Trophoblast cell (in vitro differentiated cells and primary cell): ENCODE results near the gene TNFSF4.
"Not testable (repeated sequence)": the region's sequence is repeated elsewhere in the genome, so short reads cannot be mapped to it uniquely, and the experiment has no call there.

Experiments
- DNase-seq, 2 donors: peaks; one replicate each; pipeline ENCODE4 v3.0.0-alpha.2; 2016
- H2AFZ ChIP-seq: 2 replicates; pipeline ENCODE4 v1.6.1; 2013; ENCODE audit warnings: low read length, moderate library complexity, mild to moderate bottlenecking; ENCODE audit not compliant: insufficient read depth, poor library complexity
- H2AK5ac ChIP-seq: 2 replicates; pipeline ENCODE4 v1.6.1; 2013; ENCODE audit warnings: mild to moderate bottlenecking, low read length
- H2BK120ac ChIP-seq: 2 replicates; pipeline ENCODE4 v1.6.1; 2013; ENCODE audit warnings: low read length, mild to moderate bottlenecking, moderate library complexity; ENCODE audit not compliant: insufficient read depth, poor library complexity
- H2BK12ac ChIP-seq: 2 replicates; pipeline ENCODE4 v1.6.1; 2013; ENCODE audit warnings: mild to moderate bottlenecking, low read length, moderate library complexity
- H2BK5ac ChIP-seq: 2 replicates; pipeline ENCODE4 v1.6.1; 2013; ENCODE audit warnings: low read length, low read depth, moderate library complexity, mild to moderate bottlenecking; ENCODE audit not compliant: poor library complexity
- H3K14ac ChIP-seq: 2 replicates; pipeline ENCODE4 v1.6.1; 2013; ENCODE audit warnings: mild to moderate bottlenecking, low read length
- H3K18ac ChIP-seq: 2 replicates; pipeline ENCODE4 v1.6.1; 2013; ENCODE audit warnings: mild to moderate bottlenecking, low read length
- H3K23ac ChIP-seq: 2 replicates; pipeline ENCODE4 v1.6.1; 2013; ENCODE audit warnings: low read length
- H3K27ac ChIP-seq: 2 replicates; pipeline ENCODE4 v1.5.1; 2013; ENCODE audit warnings: low read depth, mild to moderate bottlenecking, inconsistent platforms, low read length, moderate library complexity
- H3K27me3 ChIP-seq: 2 replicates; pipeline ENCODE4 v1.6.1; 2013; ENCODE audit warnings: inconsistent platforms, mild to moderate bottlenecking, low read length, moderate library complexity; ENCODE audit not compliant: insufficient read depth
- H3K36me3 ChIP-seq, 2 experiments: 1 replicate in 1 of 2; 2 replicates in 1 of 2; pipeline ENCODE4 v1.6.1; 2013; ENCODE audit warnings: low read length in 2 of 2, mild to moderate bottlenecking in 2 of 2, moderate library complexity in 1 of 2; ENCODE audit not compliant: insufficient read depth in 2 of 2, control insufficient read depth in 1 of 2
- H3K4ac ChIP-seq: 2 replicates; pipeline ENCODE4 v1.6.1; 2013; ENCODE audit warnings: low read depth, mild to moderate bottlenecking, low read length, moderate library complexity
- H3K4me1 ChIP-seq, 2 experiments: 1 replicate in 1 of 2; 2 replicates in 1 of 2; pipeline ENCODE4 v1.6.1; 2013; ENCODE audit warnings: low read length in 2 of 2, mild to moderate bottlenecking in 2 of 2, moderate library complexity in 1 of 2; ENCODE audit not compliant: insufficient read depth in 2 of 2, control insufficient read depth in 1 of 2
- H3K4me2 ChIP-seq: 2 replicates; pipeline ENCODE4 v1.6.1; 2013; ENCODE audit warnings: inconsistent platforms, mild to moderate bottlenecking, low read length, moderate library complexity
- H3K4me3 ChIP-seq: 2 replicates; pipeline ENCODE4 v1.5.1; 2013; ENCODE audit warnings: mild to moderate bottlenecking, low read depth, low read length, inconsistent platforms
- H3K79me1 ChIP-seq: one replicate; pipeline ENCODE4 v1.6.1; 2013; ENCODE audit warnings: low read length
- H3K79me2 ChIP-seq: 2 replicates; pipeline ENCODE4 v1.6.1; 2013; ENCODE audit warnings: low read length, mild to moderate bottlenecking; ENCODE audit not compliant: control insufficient read depth, insufficient read depth, poor library complexity
- H3K9ac ChIP-seq: 2 replicates; pipeline ENCODE4 v1.6.1; 2013; ENCODE audit warnings: mild to moderate bottlenecking, low read length
- H3K9me3 ChIP-seq: 2 replicates; pipeline ENCODE4 v1.6.1; 2013; ENCODE audit warnings: low read depth, mild to moderate bottlenecking, control low read depth, inconsistent platforms, low read length; ENCODE audit not compliant: insufficient read depth
- H4K12ac ChIP-seq: 2 replicates; pipeline ENCODE4 v1.6.1; 2013; ENCODE audit warnings: low read depth, mild to moderate bottlenecking, low read length, moderate library complexity
- H4K8ac ChIP-seq: 2 replicates; pipeline ENCODE4 v1.6.1; 2013; ENCODE audit warnings: low read depth, mild to moderate bottlenecking, low read length, moderate library complexity
- H4K91ac ChIP-seq: one replicate; pipeline ENCODE4 v1.6.1; 2013; ENCODE audit warnings: low read depth, mild to moderate bottlenecking, low read length, moderate library complexity
- WGBS: extraction: QIAGEN DNeasy Blood & Tissue Kit; methylation state at CpG from one replicate; pipeline ENCODE4 v1.1.7; 2013; ENCODE audit warnings: missing lambda C conversion rate; ENCODE audit not compliant: insufficient read length, insufficient coverage; ENCODE audit errors: extremely low coverage; 5-methylcytosine and 5-hydroxymethylcytosine counted together

Gene TNFSF4

DNA sequence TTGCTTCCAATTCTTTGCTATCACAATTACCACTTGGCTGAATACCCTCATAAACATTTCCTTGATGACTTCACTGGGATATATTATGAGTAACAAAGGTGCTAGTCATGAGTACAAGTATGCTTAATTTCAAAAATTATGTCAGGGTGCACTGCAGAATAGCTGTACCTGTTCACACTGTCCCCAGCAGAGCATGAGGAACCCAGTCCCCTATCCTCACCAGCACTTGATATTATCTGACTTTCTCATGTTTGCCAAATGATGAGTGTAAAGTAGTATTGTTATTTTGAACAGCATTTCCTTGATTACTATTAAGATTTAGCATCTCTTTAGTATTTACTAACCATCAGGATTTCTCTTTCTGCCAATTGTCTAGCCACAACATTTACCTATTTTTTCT is 33.5 kb upstream of the TNFSF4 start:
- Histone ChIP-seq H3K4me2 (no peak overlapping the region), H3K79me2 (no peaks in the 10 kb centered on the region), H3K4me3 (no peak overlapping the region), H3K79me1 (no peaks in the 10 kb centered on the region), H2BK12ac (no peak overlapping the region), H3K27ac (no peak overlapping the region), H3K23ac (no peak overlapping the region), H3K4ac (no peak overlapping the region), H3K14ac (no peak overlapping the region), H4K91ac (no peak overlapping the region), H3K9ac (no peak overlapping the region), H4K8ac (no peak overlapping the region), H2BK120ac (no peak overlapping the region), H3K18ac (no peak overlapping the region), H2AK5ac (no peak overlapping the region), H3K9me3 (no peaks in the 10 kb centered on the region), H3K27me3 (no peaks in the 10 kb centered on the region), H2BK5ac (no peak overlapping the region), H2AFZ (no peak overlapping the region), H4K12ac (no peak overlapping the region), H3K36me3 (no peaks in the 10 kb centered on the region), H3K4me1 (no peaks in the 10 kb centered on the region)
- DNase-seq = peak; percentile 2 to 44

GRCh38 chr1:173239058-173239457 is 31.9 kb upstream of the TNFSF4 start:
- Histone ChIP-seq H4K12ac (no peak overlapping the region), H3K23ac (no peak overlapping the region), H3K79me2 (no peaks in the 10 kb centered on the region), H3K79me1 (no peaks in the 10 kb centered on the region), H2BK120ac (no peak overlapping the region), H3K9me3 (no peaks in the 10 kb centered on the region), H3K4me2 (no peak overlapping the region), H2BK5ac (no peak overlapping the region), H4K91ac (no peak overlapping the region), H3K27me3 (no peaks in the 10 kb centered on the region), H3K9ac (no peak overlapping the region), H3K18ac (no peak overlapping the region), H3K4me3 (no peak overlapping the region), H2AK5ac (no peak overlapping the region), H3K4ac (no peak overlapping the region), H2BK12ac (no peak overlapping the region), H4K8ac (no peak overlapping the region), H2AFZ (no peak overlapping the region), H3K14ac (no peak overlapping the region), H3K36me3 (no peaks in the 10 kb centered on the region), H3K4me1 (no peaks in the 10 kb centered on the region), H3K27ac (no peak overlapping the region)
- no peak for DNase-seq
- WGBS = no CpG with 5 or more reads among the region's 2 CpGs

- Histone ChIP-seq H3K9me3 (no peaks in the 10 kb centered on the region), H3K27me3 (no peaks in the 10 kb centered on the region), H3K4ac (no peak overlapping the region), H3K4me3 (no peak overlapping the region), H3K27ac (no peak overlapping the region), H3K79me1 (no peaks in the 10 kb centered on the region), H2AFZ (no peak overlapping the region), H3K9ac (no peak overlapping the region), H4K12ac (no peak overlapping the region), H3K23ac (no peak overlapping the region), H3K79me2 (no peaks in the 10 kb centered on the region), H2BK12ac (no peak overlapping the region), H3K36me3 (no peaks in the 10 kb centered on the region), H3K14ac (no peak overlapping the region), H2AK5ac (no peak overlapping the region), H4K8ac (no peak overlapping the region), H2BK120ac (no peak overlapping the region), H3K18ac (no peak overlapping the region), H3K4me2 (no peak overlapping the region), H3K4me1 (no peaks in the 10 kb centered on the region), H2BK5ac (no peak overlapping the region), H4K91ac (no peak overlapping the region)
- no peak for DNase-seq
- WGBS = no CpG with 5 or more reads among the region's 4 CpGs
Measured at GRCh38 chr1:173234899-173235298, 27.8 kb upstream of the TNFSF4 start.

GRCh38 chr1:173234434-173234833 is 27.3 kb upstream of the TNFSF4 start:
- not testable (repeated sequence) for H2AFZ ChIP-seq, DNase-seq

More at GRCh38 chr1:173234434-173234833, 27.3 kb upstream of the TNFSF4 start:
- not testable (repeated sequence) for H3K27me3 ChIP-seq, H3K9ac ChIP-seq, H2BK120ac ChIP-seq, H3K79me2 ChIP-seq, H3K14ac ChIP-seq, H4K8ac ChIP-seq, H4K12ac ChIP-seq, H2AK5ac ChIP-seq, H3K9me3 ChIP-seq, H3K79me1 ChIP-seq, H3K18ac ChIP-seq, H4K91ac ChIP-seq, H3K4me2 ChIP-seq, H3K4me3 ChIP-seq, H3K4me1 ChIP-seq, H2BK12ac ChIP-seq, H3K4ac ChIP-seq, H3K27ac ChIP-seq, H2BK5ac ChIP-seq, H3K36me3 ChIP-seq, H3K23ac ChIP-seq
- WGBS = no CpG with 5 or more reads among the region's 3 CpGs
